ENCODE data around the gene KRABD2.

KRABD2 gene

GRCh38 chr17:8376271-8377067, at the start of gene KRABD2:
Gene KRABD2 (minus strand): TSS chr17:8376704.
- Histone ChIP-seq H3K27me3 (ENCODE audit: control insufficient read depth, insufficient read depth, low read length) (no peaks in the 10 kb centered on the region), H3K4me3 (ENCODE audit: low read length) (peak within 1 kb of the TSS; percentile 88), H3K4me1 (ENCODE audit: control insufficient read depth, insufficient read depth, low read length) (peaks cover 27% of the 10 kb centered on the region), H3K36me3 (ENCODE audit: control insufficient read depth, insufficient read depth, low read length) (peaks cover 42% of the 10 kb centered on the region), H3K27ac (ENCODE audit: low read length) (peak within 1 kb of the TSS; percentile 93), H3K9me3 (replicated peaks; ENCODE audit: control insufficient read depth, low read depth, low read length) (no peaks in the 10 kb centered on the region)
- DNase-seq: peak; percentile 94
- WGBS (ENCODE audit: insufficient coverage): 0% methylated on average over 17 of the region's 41 CpGs

GRCh38 chr17:8421571-8421970, 45.1 kb upstream of the KRABD2 start:
- Histone ChIP-seq H3K4me1 (ENCODE audit: control insufficient read depth, insufficient read depth, low read length) (peaks cover 2% of the 10 kb centered on the region), H3K9me3 (replicated peaks; ENCODE audit: control insufficient read depth, low read depth, low read length) (no peaks in the 10 kb centered on the region), H3K27me3 (ENCODE audit: control insufficient read depth, insufficient read depth, low read length) (peaks cover 6% of the 10 kb centered on the region), H3K36me3 (ENCODE audit: control insufficient read depth, insufficient read depth, low read length) (no peaks in the 10 kb centered on the region), H3K27ac (ENCODE audit: low read length) (no peak overlapping the region), H3K4me3 (ENCODE audit: low read length) (no peak overlapping the region)
- no peak for DNase-seq
- 40% methylated on average over 1 of the region's 3 CpGs for WGBS (ENCODE audit: insufficient coverage)

- Histone ChIP-seq H3K27ac (ENCODE audit: low read length) (no peak overlapping the region), H3K4me3 (ENCODE audit: low read length) (no peak overlapping the region), H3K27me3 (ENCODE audit: control insufficient read depth, insufficient read depth, low read length) (peaks cover 6% of the 10 kb centered on the region), H3K9me3 (replicated peaks; ENCODE audit: control insufficient read depth, low read depth, low read length) (no peaks in the 10 kb centered on the region), H3K4me1 (ENCODE audit: control insufficient read depth, insufficient read depth, low read length) (peaks cover 2% of the 10 kb centered on the region), H3K36me3 (ENCODE audit: control insufficient read depth, insufficient read depth, low read length) (no peaks in the 10 kb centered on the region)
- DNase-seq: peak; percentile 63
- WGBS (ENCODE audit: insufficient coverage): 40% methylated on average over 1 of the region's 5 CpGs
Measured at GRCh38 chr17:8420041-8420934, 43.8 kb upstream of the KRABD2 start.

GRCh38 chr17:8419305-8419704, 42.8 kb upstream of the KRABD2 start:
- H3K36me3 ChIP-seq (ENCODE audit: control insufficient read depth, insufficient read depth, low read length): no peaks in the 10 kb centered on the region
- H3K4me1 ChIP-seq (ENCODE audit: control insufficient read depth, insufficient read depth, low read length): peaks cover 2% of the 10 kb centered on the region
- no CpG with 5 or more reads among the region's 1 CpG for WGBS (ENCODE audit: insufficient coverage)
- H3K9me3 ChIP-seq (replicated peaks; ENCODE audit: control insufficient read depth, low read depth, low read length): no peaks in the 10 kb centered on the region
- DNase-seq: no peak
- no peak overlapping the region for H3K4me3 ChIP-seq (ENCODE audit: low read length)
- H3K27ac ChIP-seq (ENCODE audit: low read length): no peak overlapping the region
- H3K27me3 ChIP-seq (ENCODE audit: control insufficient read depth, insufficient read depth, low read length): peaks cover 6% of the 10 kb centered on the region

GRCh38 chr17:8418471-8418870, 42.0 kb upstream of the KRABD2 start:
- H3K36me3 ChIP-seq (ENCODE audit: control insufficient read depth, insufficient read depth, low read length): no peaks in the 10 kb centered on the region
- H3K27me3 ChIP-seq (ENCODE audit: control insufficient read depth, insufficient read depth, low read length): peaks cover 6% of the 10 kb centered on the region
- WGBS (ENCODE audit: insufficient coverage): no CpG with 5 or more reads among the region's 1 CpG
- no peak overlapping the region for H3K27ac ChIP-seq (ENCODE audit: low read length)
- no peaks in the 10 kb centered on the region for H3K9me3 ChIP-seq (replicated peaks; ENCODE audit: control insufficient read depth, low read depth, low read length)
- no peak for DNase-seq
- no peak overlapping the region for H3K4me3 ChIP-seq (ENCODE audit: low read length)
- H3K4me1 ChIP-seq (ENCODE audit: control insufficient read depth, insufficient read depth, low read length): peaks cover 2% of the 10 kb centered on the region

- Histone ChIP-seq H3K9me3 (replicated peaks; ENCODE audit: control insufficient read depth, low read depth, low read length) (no peaks in the 10 kb centered on the region), H3K27ac (ENCODE audit: low read length) (no peak overlapping the region), H3K36me3 (ENCODE audit: control insufficient read depth, insufficient read depth, low read length) (no peaks in the 10 kb centered on the region), H3K4me1 (ENCODE audit: control insufficient read depth, insufficient read depth, low read length) (peaks cover 2% of the 10 kb centered on the region), H3K4me3 (ENCODE audit: low read length) (no peak overlapping the region), H3K27me3 (ENCODE audit: control insufficient read depth, insufficient read depth, low read length) (peaks cover 9% of the 10 kb centered on the region)
- WGBS (ENCODE audit: insufficient coverage): 72% methylated on average over 3 of the region's 4 CpGs
- no peak for DNase-seq
Measured at GRCh38 chr17:8417806-8418205, 41.3 kb upstream of the KRABD2 start.

- DNase-seq: no peak
- Histone ChIP-seq H3K36me3 (ENCODE audit: control insufficient read depth, insufficient read depth, low read length) (no peaks in the 10 kb centered on the region), H3K27ac (ENCODE audit: low read length) (no peak overlapping the region), H3K27me3 (ENCODE audit: control insufficient read depth, insufficient read depth, low read length) (peaks cover 9% of the 10 kb centered on the region), H3K9me3 (replicated peaks; ENCODE audit: control insufficient read depth, low read depth, low read length) (no peaks in the 10 kb centered on the region), H3K4me1 (ENCODE audit: control insufficient read depth, insufficient read depth, low read length) (peaks cover 4% of the 10 kb centered on the region), H3K4me3 (ENCODE audit: low read length) (no peak overlapping the region)
Measured at GRCh38 chr17:8413938-8414337, 37.4 kb upstream of the KRABD2 start.

GRCh38 chr17:8413328-8413727, 36.8 kb upstream of the KRABD2 start:
- DNase-seq: no peak
- Histone ChIP-seq H3K27me3 (ENCODE audit: control insufficient read depth, insufficient read depth, low read length) (peaks cover 9% of the 10 kb centered on the region), H3K27ac (ENCODE audit: low read length) (no peak overlapping the region), H3K4me1 (ENCODE audit: control insufficient read depth, insufficient read depth, low read length) (peaks cover 4% of the 10 kb centered on the region), H3K36me3 (ENCODE audit: control insufficient read depth, insufficient read depth, low read length) (no peaks in the 10 kb centered on the region), H3K9me3 (replicated peaks; ENCODE audit: control insufficient read depth, low read depth, low read length) (no peaks in the 10 kb centered on the region), H3K4me3 (ENCODE audit: low read length) (no peak overlapping the region)
- WGBS (ENCODE audit: insufficient coverage): no CpG with 5 or more reads among the region's 4 CpGs

GRCh38 chr17:8412089-8412488, 35.6 kb upstream of the KRABD2 start:
- Histone ChIP-seq H3K4me3 (ENCODE audit: low read length) (no peak overlapping the region), H3K27ac (ENCODE audit: low read length) (no peak overlapping the region), H3K4me1 (ENCODE audit: control insufficient read depth, insufficient read depth, low read length) (peaks cover 4% of the 10 kb centered on the region), H3K9me3 (replicated peaks; ENCODE audit: control insufficient read depth, low read depth, low read length) (no peaks in the 10 kb centered on the region), H3K36me3 (ENCODE audit: control insufficient read depth, insufficient read depth, low read length) (no peaks in the 10 kb centered on the region), H3K27me3 (ENCODE audit: control insufficient read depth, insufficient read depth, low read length) (peaks cover 5% of the 10 kb centered on the region)
- no peak for DNase-seq
- 90% methylated on average over 1 of the region's 5 CpGs for WGBS (ENCODE audit: insufficient coverage)

- no CpG with 5 or more reads among the region's 1 CpG for WGBS (ENCODE audit: insufficient coverage)
- Histone ChIP-seq H3K4me1 (ENCODE audit: control insufficient read depth, insufficient read depth, low read length) (peaks cover 4% of the 10 kb centered on the region), H3K27ac (ENCODE audit: low read length) (no peak overlapping the region), H3K9me3 (replicated peaks; ENCODE audit: control insufficient read depth, low read depth, low read length) (no peaks in the 10 kb centered on the region), H3K36me3 (ENCODE audit: control insufficient read depth, insufficient read depth, low read length) (no peaks in the 10 kb centered on the region), H3K4me3 (ENCODE audit: low read length) (no peak overlapping the region), H3K27me3 (ENCODE audit: control insufficient read depth, insufficient read depth, low read length) (peaks cover 5% of the 10 kb centered on the region)
- no peak for DNase-seq
Measured at GRCh38 chr17:8410883-8411238, 34.4 kb upstream of the KRABD2 start.
